Heart right ventricle (tissue), 16 donors: ENCODE results near the gene RSPH9. TPM values are rescaled to one million over a fixed set of nuclear protein-coding genes. Genes with fewer than 3 reads are reported as not detected.

ENCODE experiments used
- ATAC-seq, 8 donors: fragments of 200-7000 bp; cut with Tn5 transposase; one replicate each; pipeline ENCODE4 v1.9.1; 2020; ENCODE audit warnings: mild to moderate bottlenecking in 8 of 8, moderate library complexity in 8 of 8, moderate number of reproducible peaks in 1 of 8
- DNase-seq, 2 donors: peaks; one replicate each; pipeline ENCODE4 v3.0.0-alpha.2; 2020
- H3K27ac ChIP-seq, 10 donors: fragments of 200-600 bp; sonication (generic) in 2 of 10; one replicate each; pipeline versions ENCODE4 v1.5.0 to v1.8.0; 2020 to 2022; ENCODE audit warnings: mild to moderate bottlenecking in 3 of 10
- H3K27me3 ChIP-seq, 7 donors: fragments of 200-600 bp; one replicate each; pipeline ENCODE4 v1.8.0; 2021 to 2022; ENCODE audit warnings: mild to moderate bottlenecking in 2 of 7
- H3K36me3 ChIP-seq, 9 donors: fragments of 200-600 bp; sonication (generic) in 1 of 9; one replicate each; pipeline versions ENCODE4 v1.5.0 to v1.8.0; 2020 to 2022; ENCODE audit warnings: mild to moderate bottlenecking in 2 of 9
- H3K4me1 ChIP-seq, 9 donors: fragments of 200-600 bp; sonication (generic) in 1 of 9; one replicate each; pipeline versions ENCODE4 v1.5.0 to v1.8.0; 2020 to 2022; ENCODE audit warnings: mild to moderate bottlenecking in 4 of 9
- H3K4me3 ChIP-seq, 10 donors: fragments of 200-600 bp; sonication (generic) in 2 of 10; one replicate each; pipeline versions ENCODE4 v1.5.0 to v1.8.0; 2020 to 2022; ENCODE audit warnings: mild to moderate bottlenecking in 7 of 10, moderate library complexity in 2 of 10
- H3K9me3 ChIP-seq, 11 donors: fragments of 200-600 bp in 10 of 11; sonication (generic) in 2 of 11; one replicate each; pipeline versions ENCODE4 v1.5.0 to v1.8.0; 2013 to 2022; ENCODE audit warnings: mild to moderate bottlenecking in 2 of 11, control low read depth in 1 of 11, moderate library complexity in 1 of 11
- WGBS, 2 donors: extraction: QIAGEN DNeasy Blood & Tissue Kit; methylation state at CpG; one replicate each; pipeline ENCODE4 v1.1.7; 2013; ENCODE audit warnings: inconsistent platforms in 1 of 2; 5-methylcytosine and 5-hydroxymethylcytosine counted together
- intact Hi-C, 10 donors: fragments of 100-400 bp; cut with DNase I; formaldehyde crosslinking; loops; one replicate each; pipeline versions ENCODE4 v1.11.1 to v1.14.2; 2022
- polyA plus RNA-seq, 2 donors: library from polyadenylated mRNA; stranded (reverse); fragments of 200-250 nt; gene quantifications; one replicate each; pipeline ENCODE4 v1.2.3, GENCODE V29; 2013
- total RNA-seq, 10 donors: library from RNA; stranded (reverse); fragmentation: NEBNext Ultra II Directional in 3 of 10; extraction: Animal tissue kit (Norgen Biotek cat#: 25700) in 3 of 10; gene quantifications; one replicate each; pipeline versions ENCODE4 v1.2.1 to v1.2.4, GENCODE V29; 2021 to 2023
- TF ChIP-seq, protein P1 (sequence below), 9 donors: fragments of 200-600 bp; sonication (generic) in 2 of 9; IDR thresholded peaks; one replicate each; pipeline versions ENCODE4 v1.5.0 to v1.8.0; 2021 to 2022; ENCODE audit warnings: antibody characterized with exemption in 9 of 9, mild to moderate bottlenecking in 5 of 9, moderate library complexity in 1 of 9
- donor health status: Arrhythmogenic right ventricular cardiomyopathy.
- donor health status: ischemic (EF 13 %, LVEDD 7.1; RV severe dilation, severe dysfunction).
- donor health status: healthy with polysubstance abuse.
- donor health status: DM: no; HTN: yes; CAD: no.
- donor health status: DM: no; HTN: no; CAD: no.
- donor health status: ischemic (EF 25% LVEDD 6.9; RV normal size, moderate dysfunction).
- donor health status: ischemic (EF 25% LVEDD 5.7; RV mildly dilated, moderate dysfunction).
- donor health status: healthy.
- donor health status: DM: yes; HTN: yes; CAD: no.
- donor health status: Ischemic cardiomyopathy.
- donor health status: ischemic (EF 35%, LVEDD 5.7; RV mildly dilated, moderate dysfunction).
- donor health status: nonischemic (EF 11% LVEDD 7.7; RV severe dilation, severe dysfunction).
- donor health status: DM: yes; HTN: yes; CAD: no.
- donor health status: PGD.
- donor health status: ischemic (EF 29% LVEDD 5.4; RV normal size, mild dysfunction).
- donor health status: nonischemic (EF 23%, LVEDD 6.1; RV moderate dilation, normal function).

RSPH9 gene
- total and polyA plus RNA-seq, 12 donors, result 0.09 to 0.45 (median 0.13) TPM; not detected in 5

DNA sequence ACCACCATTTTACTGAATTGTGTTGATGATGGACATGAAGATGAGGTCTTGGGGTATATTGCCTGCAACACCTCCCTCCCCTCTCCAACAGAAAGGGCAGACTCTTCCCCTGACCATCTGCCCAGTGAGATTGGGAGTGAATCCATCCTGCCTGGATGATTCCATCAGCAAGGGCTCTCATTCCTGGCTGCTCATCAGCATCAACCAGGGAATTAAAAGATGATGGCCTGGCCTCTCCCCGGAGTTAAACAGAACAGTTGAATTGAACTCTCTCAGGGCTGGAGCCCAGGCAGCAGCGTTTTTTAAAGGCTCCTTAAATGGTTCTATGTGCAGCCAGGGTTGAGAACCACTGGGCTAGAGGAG, 57.3 kb downstream of the RSPH9 start:
- DNase-seq, result no peak
- Histone ChIP-seq H3K27me3 (no peaks in the 10 kb centered on the region), H3K9me3 (no peaks in the 10 kb centered on the region), H3K4me1 (peaks cover 19 to 85% (median 68%) of the 10 kb centered on the region in 9 donors), H3K4me3 (peak overlapping the region in 1 of 10 donors; percentile 14), H3K27ac (peak overlapping the region; percentile 69 to 95 (median 88)), H3K36me3 (no peaks in the 10 kb centered on the region)
- intact Hi-C loops, result no loop called here
- ATAC-seq, result peak in 1 of 8 donors; percentile 2
- WGBS, 2 donors, result 15 to 21% methylated on average over 2 of the region's 2 CpGs
- TF ChIP-seq, protein P1, sequence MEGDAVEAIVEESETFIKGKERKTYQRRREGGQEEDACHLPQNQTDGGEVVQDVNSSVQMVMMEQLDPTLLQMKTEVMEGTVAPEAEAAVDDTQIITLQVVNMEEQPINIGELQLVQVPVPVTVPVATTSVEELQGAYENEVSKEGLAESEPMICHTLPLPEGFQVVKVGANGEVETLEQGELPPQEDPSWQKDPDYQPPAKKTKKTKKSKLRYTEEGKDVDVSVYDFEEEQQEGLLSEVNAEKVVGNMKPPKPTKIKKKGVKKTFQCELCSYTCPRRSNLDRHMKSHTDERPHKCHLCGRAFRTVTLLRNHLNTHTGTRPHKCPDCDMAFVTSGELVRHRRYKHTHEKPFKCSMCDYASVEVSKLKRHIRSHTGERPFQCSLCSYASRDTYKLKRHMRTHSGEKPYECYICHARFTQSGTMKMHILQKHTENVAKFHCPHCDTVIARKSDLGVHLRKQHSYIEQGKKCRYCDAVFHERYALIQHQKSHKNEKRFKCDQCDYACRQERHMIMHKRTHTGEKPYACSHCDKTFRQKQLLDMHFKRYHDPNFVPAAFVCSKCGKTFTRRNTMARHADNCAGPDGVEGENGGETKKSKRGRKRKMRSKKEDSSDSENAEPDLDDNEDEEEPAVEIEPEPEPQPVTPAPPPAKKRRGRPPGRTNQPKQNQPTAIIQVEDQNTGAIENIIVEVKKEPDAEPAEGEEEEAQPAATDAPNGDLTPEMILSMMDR (IDR thresholded peaks at IDR 0.05), result no peak

DNA sequence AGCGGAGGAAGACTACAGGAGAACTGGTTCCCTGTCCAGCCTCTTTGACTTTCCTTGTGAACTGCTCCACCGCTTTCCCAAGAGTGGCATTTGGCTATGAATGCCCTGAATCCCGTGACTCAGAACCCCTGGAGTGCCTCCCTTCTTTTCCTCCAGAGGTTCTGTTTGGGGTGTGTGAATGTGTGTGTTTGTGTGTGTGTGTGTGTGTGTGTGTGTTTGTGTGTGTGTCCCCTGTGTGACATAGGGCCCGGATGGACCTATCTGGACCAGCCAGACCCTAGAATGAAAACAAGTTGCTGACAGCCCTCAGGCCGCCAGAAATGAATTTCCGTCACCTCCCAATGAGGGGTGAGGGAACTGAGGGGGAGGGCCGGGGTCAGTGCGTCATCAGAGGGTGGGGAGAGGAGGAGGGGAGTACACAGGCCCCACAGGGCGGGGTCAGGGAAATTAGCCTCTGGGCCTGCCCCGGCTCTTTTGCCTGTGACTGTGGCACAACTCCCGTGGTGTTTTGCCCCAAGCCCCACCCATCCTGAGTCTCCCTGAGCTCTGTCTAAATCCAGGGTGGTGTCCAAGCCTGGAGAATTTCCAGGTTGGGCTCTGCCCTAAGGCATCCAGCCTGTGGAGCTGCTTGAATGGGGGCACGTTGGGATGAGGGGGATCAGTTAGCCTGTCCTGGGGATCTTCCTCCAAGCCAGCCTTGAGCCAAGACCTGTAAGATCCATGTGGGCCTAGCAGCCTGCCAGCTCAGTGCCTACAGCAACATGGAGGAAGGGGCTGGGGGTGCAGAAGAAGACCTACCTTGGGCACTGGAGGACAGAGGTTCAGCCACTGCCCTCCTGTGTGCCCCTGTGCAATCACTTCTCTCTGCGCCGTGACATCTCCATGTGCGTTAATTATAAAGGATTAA, 58.0 kb downstream of the RSPH9 start:
- Histone ChIP-seq H3K9me3 (no peaks in the 10 kb centered on the region), H3K4me1 (peaks cover 19 to 90% (median 71%) of the 10 kb centered on the region in 9 donors), H3K36me3 (no peaks in the 10 kb centered on the region), H3K4me3 (peak overlapping the region in 1 of 10 donors; percentile 14), H3K27me3 (no peaks in the 10 kb centered on the region), H3K27ac (peak overlapping the region; percentile 80 to 95 (median 88))
- DNase-seq, result peak; percentile 94 to 96
- 23 to 25% methylated on average over 15 of the region's 15 CpGs for WGBS, 2 donors
- peak; percentile 96 to 98 (median 96) for ATAC-seq
- TF ChIP-seq, protein P1 (IDR thresholded peaks at IDR 0.05), result no peak
- intact Hi-C loops, result no loop called here

DNA sequence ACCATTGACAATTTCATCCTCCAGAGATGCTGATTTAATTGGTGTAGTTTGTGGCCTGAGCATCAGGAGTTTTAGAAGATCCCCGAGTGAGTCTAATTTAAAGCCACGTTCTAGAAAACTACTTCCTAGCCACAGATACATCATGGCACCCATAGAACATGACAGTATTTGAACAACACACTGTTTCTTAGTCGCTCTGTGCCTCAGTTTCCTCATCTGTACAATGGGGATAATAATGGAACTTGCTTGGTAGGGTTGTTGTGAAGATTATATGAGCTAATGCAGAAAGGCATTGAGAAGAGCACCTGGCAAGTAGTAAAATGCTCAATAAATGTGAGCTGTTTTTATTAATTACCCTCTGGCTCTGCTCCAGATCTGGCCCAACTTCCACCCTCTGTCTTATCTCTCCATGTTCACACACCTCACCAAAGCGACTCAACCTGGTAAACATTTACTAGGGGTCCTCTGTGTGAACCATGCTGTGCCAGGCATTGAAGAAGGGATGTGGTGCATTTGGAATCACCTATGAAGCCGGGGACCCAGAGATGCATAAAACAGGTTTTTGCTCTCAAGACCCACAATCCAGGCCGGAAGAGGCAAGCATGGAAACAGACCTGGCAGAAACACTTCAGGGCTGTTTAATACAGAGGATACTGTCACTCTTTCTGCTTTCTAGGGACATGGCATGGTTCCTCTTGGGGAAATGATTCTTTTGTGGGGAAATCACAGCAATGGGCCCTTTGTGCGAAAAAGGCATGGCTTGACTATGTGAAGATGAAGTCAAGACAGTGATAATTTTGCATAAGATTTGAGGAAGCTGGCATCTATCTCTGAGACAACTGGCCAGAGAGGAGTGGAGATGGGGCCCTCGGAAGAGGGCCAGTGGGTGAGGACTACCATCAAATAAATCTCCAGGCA, 58.9 kb downstream of the RSPH9 start:
- WGBS, 2 donors, result 82 to 87% methylated on average over 8 of the region's 8 CpGs
- TF ChIP-seq, protein P1 (IDR thresholded peaks at IDR 0.05), result no peak
- no peak for ATAC-seq
- H3K4me3 ChIP-seq, result no peak overlapping the region
- no peaks in the 10 kb centered on the region for H3K9me3 ChIP-seq
- no peak for DNase-seq
- peak overlapping the region; percentile 80 to 95 (median 88) for H3K27ac ChIP-seq
- no peaks in the 10 kb centered on the region for H3K36me3 ChIP-seq
- intact Hi-C loops, result no loop called here
- H3K27me3 ChIP-seq, result no peaks in the 10 kb centered on the region
- peaks cover 19 to 86% (median 69%) of the 10 kb centered on the region in 9 donors for H3K4me1 ChIP-seq

DNA sequence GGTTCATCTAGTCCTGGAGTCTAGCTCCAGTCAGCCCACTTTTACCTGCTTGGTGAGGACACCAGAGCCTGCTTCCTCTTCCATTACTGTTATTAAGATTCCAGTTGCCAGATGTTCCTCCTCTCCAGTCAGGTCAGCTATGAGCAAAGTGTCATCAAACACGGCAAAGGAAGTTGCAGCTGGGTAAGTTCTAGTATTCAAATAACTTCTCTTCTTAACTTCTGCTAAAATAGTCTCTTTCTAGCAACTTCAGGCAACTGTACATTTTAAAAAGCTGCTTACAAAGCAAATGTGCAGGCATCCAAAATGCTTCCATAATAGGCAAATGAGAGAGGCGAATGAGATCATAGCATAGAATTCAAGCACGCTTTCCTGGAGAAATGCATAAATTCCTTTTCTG, 61.2 kb downstream of the RSPH9 start:
- TF ChIP-seq, protein P1 (IDR thresholded peaks at IDR 0.05), result no peak

More for the DNA sequence above, 61.2 kb downstream of the RSPH9 start:
- intact Hi-C loops, result no loop called here
- DNase-seq (no peak), ATAC-seq (no peak)
- Histone ChIP-seq H3K4me1 (peaks cover 12 to 78% (median 53%) of the 10 kb centered on the region in 9 donors), H3K27me3 (no peaks in the 10 kb centered on the region), H3K4me3 (no peak overlapping the region), H3K36me3 (no peaks in the 10 kb centered on the region), H3K27ac (peak overlapping the region; percentile 17 to 72 (median 46)), H3K9me3 (no peaks in the 10 kb centered on the region)
- WGBS, 2 donors, result 48 to 55% methylated on average over 3 of the region's 3 CpGs
